Measurements from ENCODE around the gene GSTM2.
"Not testable (repeated sequence)": the region's sequence is repeated elsewhere in the genome, so short reads cannot be mapped to it uniquely, and the experiment has no call there.

DNA sequence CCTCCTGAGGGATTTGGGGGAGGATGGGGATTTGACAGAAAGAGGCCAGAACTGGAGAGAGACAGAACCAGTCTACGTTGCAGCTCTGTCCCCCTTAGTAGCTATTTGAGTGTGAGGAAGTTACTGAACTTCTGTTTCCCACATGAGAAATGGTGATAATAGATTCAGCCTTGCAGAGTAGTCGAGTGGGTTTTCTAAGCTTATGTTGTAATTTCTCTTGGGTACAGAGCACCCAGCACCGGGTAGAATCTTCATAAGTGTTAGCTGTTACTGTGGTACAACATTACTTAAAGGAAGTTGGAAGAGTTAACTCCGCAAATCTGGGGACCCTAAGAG, 7.2 kb upstream of the GSTM2 start:
- TF ChIP-seq, protein P1, sequence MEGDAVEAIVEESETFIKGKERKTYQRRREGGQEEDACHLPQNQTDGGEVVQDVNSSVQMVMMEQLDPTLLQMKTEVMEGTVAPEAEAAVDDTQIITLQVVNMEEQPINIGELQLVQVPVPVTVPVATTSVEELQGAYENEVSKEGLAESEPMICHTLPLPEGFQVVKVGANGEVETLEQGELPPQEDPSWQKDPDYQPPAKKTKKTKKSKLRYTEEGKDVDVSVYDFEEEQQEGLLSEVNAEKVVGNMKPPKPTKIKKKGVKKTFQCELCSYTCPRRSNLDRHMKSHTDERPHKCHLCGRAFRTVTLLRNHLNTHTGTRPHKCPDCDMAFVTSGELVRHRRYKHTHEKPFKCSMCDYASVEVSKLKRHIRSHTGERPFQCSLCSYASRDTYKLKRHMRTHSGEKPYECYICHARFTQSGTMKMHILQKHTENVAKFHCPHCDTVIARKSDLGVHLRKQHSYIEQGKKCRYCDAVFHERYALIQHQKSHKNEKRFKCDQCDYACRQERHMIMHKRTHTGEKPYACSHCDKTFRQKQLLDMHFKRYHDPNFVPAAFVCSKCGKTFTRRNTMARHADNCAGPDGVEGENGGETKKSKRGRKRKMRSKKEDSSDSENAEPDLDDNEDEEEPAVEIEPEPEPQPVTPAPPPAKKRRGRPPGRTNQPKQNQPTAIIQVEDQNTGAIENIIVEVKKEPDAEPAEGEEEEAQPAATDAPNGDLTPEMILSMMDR (conservative IDR thresholded peaks at IDR 0.05), result not testable (repeated sequence)
- not testable (repeated sequence) for TF ChIP-seq EZH2 (IDR thresholded peaks at IDR 0.05; ENCODE audit: low read depth)
